NT2/D1 (cell line): ENCODE data around the gene MGAT4A.
A peak's percentile ranks its signal among the peaks of the same experiment; 100 is the strongest.
"Not testable (repeated sequence)": the region's sequence is repeated elsewhere in the genome, so short reads cannot be mapped to it uniquely, and the experiment has no call there.

Experiments
- DNase-seq: peaks from one replicate; pipeline ENCODE4 v3.0.0-alpha.2; 2011; ENCODE audit warnings: low read depth, low spot score
- H3K27me3 ChIP-seq: 2 replicates; pipeline ENCODE4 v1.6.0; 2011; ENCODE audit warnings: mild to moderate bottlenecking; ENCODE audit not compliant: insufficient read length, insufficient read depth
- H3K36me3 ChIP-seq: 2 replicates; pipeline ENCODE4 v1.6.1; 2011; ENCODE audit warnings: mild to moderate bottlenecking, low read length, mixed read lengths; ENCODE audit not compliant: insufficient read depth, insufficient read length
- H3K4me1 ChIP-seq: 2 replicates; pipeline ENCODE4 v1.5.1; 2011; ENCODE audit not compliant: insufficient read depth, insufficient read length
- H3K4me3 ChIP-seq: 2 replicates; pipeline ENCODE4 v1.5.1; 2011; ENCODE audit warnings: low read depth; ENCODE audit not compliant: insufficient read length
- H3K9ac ChIP-seq: 2 replicates; pipeline ENCODE4 v1.6.0; 2011; ENCODE audit warnings: low read depth; ENCODE audit not compliant: insufficient read length
- H3K9me3 ChIP-seq: 2 replicates; pipeline ENCODE4 v1.5.1; 2011; ENCODE audit warnings: mild to moderate bottlenecking, low read length; ENCODE audit not compliant: insufficient read depth
- SUZ12 ChIP-seq: IDR thresholded peaks from 2 replicates; pipeline ENCODE4 v1.6.1; 2011; ENCODE audit not compliant: insufficient read length, insufficient read depth; ENCODE audit errors: extremely low read depth
- YY1 ChIP-seq: IDR thresholded peaks from 2 replicates; pipeline ENCODE4 v1.6.1; 2011; ENCODE audit not compliant: insufficient read length, insufficient read depth
- ZNF274 ChIP-seq: IDR thresholded peaks from 2 replicates; pipeline ENCODE4 v1.6.1; 2011; ENCODE audit warnings: mild to moderate bottlenecking, low read depth, low read length

MGAT4A gene

DNA sequence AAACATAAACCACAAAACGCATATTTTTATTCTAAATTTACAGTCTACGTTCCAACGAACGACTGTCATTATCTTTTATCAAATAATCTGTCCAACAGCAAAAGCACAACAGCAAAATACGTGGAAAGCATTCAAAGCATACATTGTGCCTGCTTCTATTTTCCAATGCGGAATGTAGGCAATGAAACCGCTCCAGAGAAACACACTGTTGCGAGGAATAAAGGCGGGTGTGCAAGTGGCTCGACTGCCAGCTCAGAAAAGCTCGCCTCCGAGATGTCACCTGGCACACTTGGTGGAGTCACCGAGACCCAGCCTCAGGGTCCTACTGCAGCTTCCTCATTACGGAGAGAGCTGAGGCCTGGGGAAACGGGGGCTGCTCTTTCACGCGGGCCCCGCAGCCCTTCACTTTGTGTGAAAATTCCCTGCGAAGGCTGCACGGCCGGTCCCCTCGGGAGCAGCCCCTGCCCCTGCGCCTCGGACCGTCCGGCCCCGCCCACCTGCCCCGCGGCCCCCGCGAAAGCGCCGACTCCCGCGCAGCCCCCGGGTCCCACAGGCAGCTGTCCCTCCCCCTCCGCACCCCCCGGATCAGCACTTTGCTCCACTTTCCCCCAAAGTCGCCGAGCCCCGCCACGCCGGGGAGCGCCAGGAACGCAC lies 752 bp downstream of the MGAT4A start:
- H3K27me3 ChIP-seq, result peaks cover 60% of the 10 kb centered on the region
- H3K4me3 ChIP-seq, result peak overlapping the region; percentile 51
- H3K9ac ChIP-seq, result peak overlapping the region; percentile 37
- no peaks in the 10 kb centered on the region for H3K36me3 ChIP-seq
- TF ChIP-seq SUZ12 (no peak), YY1 (no peak), ZNF274 (no peak)
- H3K9me3 ChIP-seq, result no peaks in the 10 kb centered on the region
- DNase-seq, result no peak
- no peaks in the 10 kb centered on the region for H3K4me1 ChIP-seq

DNA sequence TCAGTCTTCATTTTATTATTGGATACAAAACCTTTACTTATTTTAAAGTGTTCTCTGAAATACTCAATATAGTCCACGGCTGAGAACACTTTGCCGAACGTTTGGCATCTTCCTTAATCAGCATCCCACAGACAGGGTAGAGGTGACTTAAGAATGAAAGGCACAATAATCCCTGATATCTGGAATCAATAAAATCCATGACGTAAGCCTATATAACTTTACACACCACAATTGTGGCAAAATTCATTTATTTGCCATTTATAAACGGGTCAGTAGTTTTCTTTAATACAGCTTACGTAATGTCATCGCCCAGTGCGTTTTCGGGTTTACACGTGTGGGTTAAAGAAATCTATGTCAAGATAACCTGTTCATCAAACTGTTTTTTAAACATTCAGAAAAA lies 1.3 kb downstream of the MGAT4A start:
- H3K9me3 ChIP-seq, result no peaks in the 10 kb centered on the region
- H3K4me3 ChIP-seq, result peak overlapping the region; percentile 51
- H3K4me1 ChIP-seq, result no peaks in the 10 kb centered on the region
- TF ChIP-seq ZNF274 (no peak), SUZ12 (no peak), YY1 (no peak)
- H3K27me3 ChIP-seq, result peaks cover 60% of the 10 kb centered on the region
- H3K9ac ChIP-seq, result no peak overlapping the region
- H3K36me3 ChIP-seq, result no peaks in the 10 kb centered on the region
- no peak for DNase-seq

DNA sequence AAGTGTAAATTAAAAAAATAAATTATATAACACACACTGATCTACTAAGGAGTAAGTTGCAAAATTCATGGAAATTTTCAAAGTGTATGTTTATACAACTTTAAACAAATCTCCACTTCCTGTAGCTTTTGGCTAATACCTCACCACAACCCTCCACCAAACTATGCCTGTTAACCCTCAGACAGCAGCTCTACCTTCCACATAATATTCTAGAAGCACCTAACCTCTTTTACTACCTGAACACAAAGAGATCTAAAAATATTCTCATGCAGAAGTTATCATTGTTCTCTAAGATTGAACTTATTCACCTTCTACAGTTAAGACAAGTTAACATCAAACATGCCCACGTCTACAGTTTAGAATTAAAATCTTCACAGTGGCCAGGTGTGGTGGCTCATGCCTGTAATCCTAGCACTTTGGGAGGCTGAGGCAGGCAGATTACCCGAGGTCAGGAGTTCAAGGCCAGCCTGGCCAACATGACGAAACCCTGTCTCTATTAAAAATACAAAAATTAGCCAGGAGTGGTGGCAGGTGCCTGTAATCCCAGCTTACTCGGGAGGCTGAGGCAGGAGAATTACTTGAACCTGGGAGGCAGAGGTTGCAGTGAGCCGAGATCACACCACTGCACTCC lies 2.7 kb downstream of the MGAT4A start:
- H3K36me3 ChIP-seq, H3K4me3 ChIP-seq, H3K9me3 ChIP-seq, H3K4me1 ChIP-seq, DNase-seq, H3K9ac ChIP-seq: not testable (repeated sequence)
- H3K27me3 ChIP-seq, result peaks cover 52% of the 10 kb centered on the region

DNA sequence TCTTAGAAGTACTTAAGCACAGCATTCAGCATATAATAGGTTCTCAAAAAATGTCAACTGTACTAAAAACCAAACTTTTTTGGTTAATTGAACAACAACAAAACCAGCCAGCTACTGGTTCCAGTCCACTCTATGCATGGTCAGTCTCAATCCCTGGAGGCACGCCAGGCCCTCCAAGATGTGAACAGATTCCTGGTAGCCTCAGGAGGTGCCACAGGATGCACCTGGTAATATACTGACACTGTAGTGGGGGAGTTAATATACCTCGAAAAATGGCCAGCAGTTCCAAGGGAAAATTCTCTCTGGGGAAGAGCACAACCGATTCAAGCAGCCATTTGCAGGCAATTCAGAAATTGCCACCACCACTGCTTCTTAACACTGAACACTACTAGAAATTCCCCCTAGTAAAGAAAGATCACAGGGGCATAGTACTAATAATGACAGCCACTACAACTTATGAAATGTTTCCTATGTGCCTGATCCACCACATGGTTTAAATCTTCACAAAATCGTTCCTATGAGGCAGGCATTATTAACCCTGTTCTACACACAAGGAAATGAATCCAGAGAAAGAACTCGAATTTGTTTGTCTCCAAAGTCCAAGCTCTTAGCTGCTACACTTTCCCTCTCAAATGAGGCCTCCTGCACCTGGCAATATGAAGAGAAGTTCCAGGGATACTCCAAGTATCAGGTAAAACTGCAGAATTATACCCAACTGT lies 3.4 kb downstream of the MGAT4A start:
- Histone ChIP-seq H3K36me3 (no peaks in the 10 kb centered on the region), H3K9me3 (no peaks in the 10 kb centered on the region), H3K4me1 (no peaks in the 10 kb centered on the region), H3K9ac (no peak overlapping the region), H3K4me3 (no peak overlapping the region), H3K27me3 (peaks cover 46% of the 10 kb centered on the region)
- no peak for DNase-seq
- TF ChIP-seq ZNF274 (no peak), YY1 (no peak), SUZ12 (no peak)

GRCh38 chr2:98726735-98727368 lies 4.1 kb downstream of the MGAT4A start:
- Histone ChIP-seq H3K9ac (no peak overlapping the region), H3K27me3 (peaks cover 39% of the 10 kb centered on the region), H3K9me3 (no peaks in the 10 kb centered on the region), H3K36me3 (no peaks in the 10 kb centered on the region), H3K4me3 (no peak overlapping the region), H3K4me1 (no peaks in the 10 kb centered on the region)
- DNase-seq, result no peak
- no peak for TF ChIP-seq YY1
- TF ChIP-seq ZNF274, result no peak
- no peak for TF ChIP-seq SUZ12

DNA sequence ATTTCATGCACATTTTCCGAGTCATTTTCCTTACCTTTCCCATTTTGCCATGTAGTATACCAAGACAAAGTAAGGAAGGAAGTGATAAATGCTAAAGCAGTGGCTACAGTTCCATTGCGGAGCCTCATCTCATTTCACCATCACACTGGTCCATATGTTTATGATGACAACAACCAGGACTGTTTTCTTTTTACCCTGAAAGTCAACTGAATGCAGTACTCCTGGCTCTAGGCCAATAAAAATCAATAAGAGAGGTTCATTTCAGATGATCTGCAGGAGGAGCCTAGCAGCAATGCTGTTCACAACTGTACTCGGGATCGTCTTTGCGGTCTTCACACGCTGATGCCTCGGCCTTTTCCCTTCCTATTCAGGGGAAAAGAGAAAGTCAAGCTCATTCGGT lies 4.7 kb downstream of the MGAT4A start:
- no peak for DNase-seq
- no peaks in the 10 kb centered on the region for H3K9me3 ChIP-seq

GRCh38 chr2:98720286-98720685 lies 10.6 kb downstream of the MGAT4A start:
- H3K4me3 ChIP-seq, result no peak overlapping the region
- TF ChIP-seq ZNF274, result no peak
- H3K9ac ChIP-seq, result no peak overlapping the region
- no peak for DNase-seq
- no peaks in the 10 kb centered on the region for H3K27me3 ChIP-seq
- H3K9me3 ChIP-seq, result 0 out of 2 replicates have a peak, but pooled peaks cover 7% of the 10 kb centered on the region
- H3K36me3 ChIP-seq, result no peaks in the 10 kb centered on the region
- H3K4me1 ChIP-seq, result no peaks in the 10 kb centered on the region

More for the DNA sequence above, 4.7 kb downstream of the MGAT4A start:
- Histone ChIP-seq H3K4me1 (no peaks in the 10 kb centered on the region), H3K36me3 (no peaks in the 10 kb centered on the region), H3K9ac (no peak overlapping the region), H3K4me3 (no peak overlapping the region), H3K27me3 (peaks cover 32% of the 10 kb centered on the region)
- TF ChIP-seq ZNF274 (no peak), YY1 (no peak)
